GM12892 (cell line): ENCODE results near the gene FAM53A.

ENCODE experiments used
- DNase-seq: peaks from one replicate; pipeline ENCODE4 v3.0.0; 2011; ENCODE audit not compliant: insufficient read length
- FAIRE-seq: peaks from 2 replicates; lab custom pipeline; 2011; peaks lifted over from hg19 to GRCh38; lab: Jason Lieb, UNC
- POLR2A ChIP-seq: IDR thresholded peaks from 2 replicates; pipeline ENCODE4 v1.6.1; 2011; ENCODE audit warnings: low read depth, low read length, control low read depth
- POLR2AphosphoS5 ChIP-seq: IDR thresholded peaks from 2 replicates; pipeline ENCODE4 v1.6.1; 2011; ENCODE audit warnings: low read depth, low read length, control low read depth
- TAF1 ChIP-seq: IDR thresholded peaks from 2 replicates; pipeline ENCODE4 v1.6.1; 2011; ENCODE audit warnings: low read depth, mild to moderate bottlenecking, control low read depth, low read length, borderline replicate concordance

Gene FAM53A

GRCh38 chr4:1723131-1723801 is 39.2 kb upstream of the FAM53A start:
- no peak for TF ChIP-seq POLR2A
- TF ChIP-seq POLR2AphosphoS5: no peak; the same call in 1 of the 2 replicates
- no peak; the same call in 1 of the 2 replicates for TF ChIP-seq TAF1
- DNase-seq: no peak
- peak; percentile 73 for FAIRE-seq

- DNase-seq (no peak), FAIRE-seq (peak; percentile 77)
- TF ChIP-seq TAF1: no peak
- TF ChIP-seq POLR2AphosphoS5: no peak
- no peak for TF ChIP-seq POLR2A
These were observed 38.5 kb upstream of the FAM53A start for GRCh38 chr4:1722551-1723118.

- DNase-seq: no peak
- no peak for TF ChIP-seq POLR2A
- TF ChIP-seq POLR2AphosphoS5: no peak
- no peak for TF ChIP-seq TAF1
- FAIRE-seq: peak; percentile 14
These were observed 37.8 kb upstream of the FAM53A start for GRCh38 chr4:1721666-1722550.

- peak; percentile 90 for FAIRE-seq
- TF ChIP-seq POLR2A (peak; percentile 29; the same call in 1 of the 2 replicates), POLR2AphosphoS5 (no peak)
- DNase-seq: peak; percentile 98
These were observed 37.0 kb upstream of the FAM53A start, which contains the start of the genes TACC3 and TMEM129 for GRCh38 chr4:1721003-1721665. Gene TACC3 (plus strand): TSS chr4:1721521. CDS start chr4:1723422, 1,901 bp downstream. Gene TMEM129 (minus strand): TSS chr4:1721323. CDS start chr4:1720837, 486 bp downstream.

- DNase-seq (no peak), FAIRE-seq (peak; percentile 79)
- peak; percentile 67; the same call in 1 of the 2 replicates for TF ChIP-seq POLR2AphosphoS5
- TF ChIP-seq POLR2A: no peak; the same call in 1 of the 2 replicates
These were observed 36.3 kb upstream of the FAM53A start for GRCh38 chr4:1720163-1720983.

- TF ChIP-seq POLR2AphosphoS5 (peak; percentile 24; the same call in 1 of the 2 replicates), POLR2A (no peak)
- no peak for DNase-seq
- no peak for FAIRE-seq
These were observed 34.2 kb upstream of the FAM53A start for GRCh38 chr4:1718095-1718850.

GRCh38 chr4:1717129-1718094 is 33.3 kb upstream of the FAM53A start:
- TF ChIP-seq POLR2AphosphoS5: no peak
- peak; percentile 32; the same call in 1 of the 2 replicates for TF ChIP-seq POLR2A
- no peak for TF ChIP-seq TAF1
- DNase-seq (no peak), FAIRE-seq (no peak)

- no peak for FAIRE-seq
- TF ChIP-seq TAF1 (no peak), POLR2A (no peak), POLR2AphosphoS5 (no peak)
- DNase-seq: no peak
These were observed 32.2 kb upstream of the FAM53A start for GRCh38 chr4:1716065-1716945.
